GM06990 (cell line): ENCODE data around the gene PACRG.

Experiments
- DNase-seq: peaks from one replicate; pipeline ENCODE4 v3.0.0-alpha.2; 2011; ENCODE audit not compliant: insufficient read length; ENCODE audit errors: extremely low read depth
- H3K27me3 ChIP-seq: replicated peaks from 2 replicates; pipeline ENCODE4 v1.6.0; 2011; ENCODE audit warnings: low read length; ENCODE audit not compliant: control insufficient read depth, insufficient read depth
- H3K36me3 ChIP-seq: 2 replicates; pipeline ENCODE4 v1.5.1; 2011; ENCODE audit warnings: low read length; ENCODE audit not compliant: control insufficient read depth, insufficient read depth
- H3K4me3 ChIP-seq: replicated peaks from 2 replicates; pipeline ENCODE4 v1.5.1; 2011; ENCODE audit warnings: low read depth, mild to moderate bottlenecking, control low read depth, low read length
- CTCF ChIP-seq: IDR thresholded peaks from 2 replicates; pipeline ENCODE4 v1.5.1; 2011; ENCODE audit warnings: low read length, control low read depth, mild to moderate bottlenecking, inconsistent platforms; ENCODE audit not compliant: insufficient read depth, poor library complexity, severe bottlenecking

Gene PACRG

GRCh38 chr6:162778603-162779002, 50.8 kb downstream of the PACRG start:
- Histone ChIP-seq H3K36me3 (no peaks in the 10 kb centered on the region), H3K27me3 (no peaks in the 10 kb centered on the region), H3K4me3 (no peak overlapping the region)
- DNase-seq: no peak
- TF ChIP-seq CTCF: no peak

- no peak for TF ChIP-seq CTCF
- no peak for DNase-seq
- no peaks in the 10 kb centered on the region for H3K36me3 ChIP-seq
- H3K27me3 ChIP-seq: no peaks in the 10 kb centered on the region
- no peak overlapping the region for H3K4me3 ChIP-seq
These were observed 58.0 kb downstream of the PACRG start for GRCh38 chr6:162785632-162786242.

GRCh38 chr6:162798546-162799266, 70.9 kb downstream of the PACRG start:
- Histone ChIP-seq H3K4me3 (no peak overlapping the region), H3K36me3 (no peaks in the 10 kb centered on the region), H3K27me3 (no peaks in the 10 kb centered on the region)
- DNase-seq: no peak
- no peak for TF ChIP-seq CTCF

- DNase-seq: no peak
- no peak overlapping the region for H3K4me3 ChIP-seq
- no peak for TF ChIP-seq CTCF
- H3K27me3 ChIP-seq: no peaks in the 10 kb centered on the region
- H3K36me3 ChIP-seq: no peaks in the 10 kb centered on the region
These were observed 86.7 kb downstream of the PACRG start for GRCh38 chr6:162814426-162814973.

GRCh38 chr6:162817196-162817595, 89.4 kb downstream of the PACRG start:
- no peak for TF ChIP-seq CTCF
- Histone ChIP-seq H3K36me3 (no peaks in the 10 kb centered on the region), H3K4me3 (no peak overlapping the region), H3K27me3 (no peaks in the 10 kb centered on the region)
- no peak for DNase-seq
